ENCODE data around the gene RSBN1.

DNA sequence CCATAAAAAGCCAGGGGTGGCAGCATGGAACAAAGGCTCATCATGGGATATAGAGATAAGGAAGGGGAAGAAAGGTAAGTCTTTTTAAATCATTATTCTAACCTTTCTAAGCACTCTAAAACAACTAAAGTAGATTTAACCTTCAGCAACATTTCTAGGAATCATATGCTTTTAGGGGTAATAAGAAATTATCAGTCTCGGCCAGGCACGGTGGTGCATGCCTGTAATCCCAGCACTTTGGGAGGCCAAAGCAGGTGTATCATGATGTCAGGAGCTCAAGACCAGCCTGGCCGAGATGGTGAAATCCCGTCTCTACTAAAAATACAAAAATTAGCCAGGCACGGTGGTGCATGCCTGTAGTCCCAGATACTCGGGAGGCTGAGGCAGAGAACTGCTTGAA, 32.7 kb downstream of the RSBN1 start:
- TF ChIP-seq, protein P1, sequence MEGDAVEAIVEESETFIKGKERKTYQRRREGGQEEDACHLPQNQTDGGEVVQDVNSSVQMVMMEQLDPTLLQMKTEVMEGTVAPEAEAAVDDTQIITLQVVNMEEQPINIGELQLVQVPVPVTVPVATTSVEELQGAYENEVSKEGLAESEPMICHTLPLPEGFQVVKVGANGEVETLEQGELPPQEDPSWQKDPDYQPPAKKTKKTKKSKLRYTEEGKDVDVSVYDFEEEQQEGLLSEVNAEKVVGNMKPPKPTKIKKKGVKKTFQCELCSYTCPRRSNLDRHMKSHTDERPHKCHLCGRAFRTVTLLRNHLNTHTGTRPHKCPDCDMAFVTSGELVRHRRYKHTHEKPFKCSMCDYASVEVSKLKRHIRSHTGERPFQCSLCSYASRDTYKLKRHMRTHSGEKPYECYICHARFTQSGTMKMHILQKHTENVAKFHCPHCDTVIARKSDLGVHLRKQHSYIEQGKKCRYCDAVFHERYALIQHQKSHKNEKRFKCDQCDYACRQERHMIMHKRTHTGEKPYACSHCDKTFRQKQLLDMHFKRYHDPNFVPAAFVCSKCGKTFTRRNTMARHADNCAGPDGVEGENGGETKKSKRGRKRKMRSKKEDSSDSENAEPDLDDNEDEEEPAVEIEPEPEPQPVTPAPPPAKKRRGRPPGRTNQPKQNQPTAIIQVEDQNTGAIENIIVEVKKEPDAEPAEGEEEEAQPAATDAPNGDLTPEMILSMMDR (IDR thresholded peaks at IDR 0.05), result no peak
- no peak for TF ChIP-seq POLR2A (IDR thresholded peaks at IDR 0.05)

Data from lower leg skin (tissue), 3 donors.